Thyroid gland (tissue), 4 donors: ENCODE data around the gene SORCS2. TPM values are rescaled to one million over a fixed set of nuclear protein-coding genes. Genes with fewer than 3 reads are reported as not detected.

ENCODE experiments used
- DNase-seq, 2 donors: peaks; one replicate each; pipeline ENCODE4 v3.0.0-alpha.2; 2019
- H3K27ac ChIP-seq, 3 donors: fragments of 200-600 bp; sonication (generic); 1 replicate in 2 of 3; 2 replicates in 1 of 3; pipeline ENCODE4 v1.5.1; 2016 to 2019; ENCODE audit warnings: mild to moderate bottlenecking in 1 of 3, moderate library complexity in 1 of 3
- H3K27me3 ChIP-seq: fragments of 200-600 bp; sonication (generic); one replicate; pipeline ENCODE4 v1.5.1; 2019
- H3K36me3 ChIP-seq, 2 donors: fragments of 200-600 bp; sonication (generic); one replicate each; pipeline ENCODE4 v1.5.1; 2016 to 2019
- H3K4me1 ChIP-seq, 2 donors: fragments of 200-600 bp; sonication (generic); one replicate each; pipeline ENCODE4 v1.5.1; 2017 to 2019
- H3K4me3 ChIP-seq, 3 donors: fragments of 200-600 bp; sonication (generic); replicated peaks in 1 of 3; 1 replicate in 2 of 3; 2 replicates in 1 of 3; pipeline ENCODE4 v1.5.1; 2016; ENCODE audit warnings: mild to moderate bottlenecking in 1 of 3
- H3K9me3 ChIP-seq: fragments of 200-600 bp; sonication (generic); one replicate; pipeline ENCODE4 v1.5.1; 2017
- POLR2A ChIP-seq, 2 donors: fragments of 450-650 bp; IDR thresholded peaks; one replicate each; pipeline ENCODE4 v1.6.1; 2017; ENCODE audit warnings: antibody characterized with exemption in 2 of 2, mild to moderate bottlenecking in 2 of 2, moderate library complexity in 1 of 2
- WGBS, 2 donors: methylation state at CpG; one replicate each; pipeline ENCODE4 v1.1.5; 2017; 5-methylcytosine and 5-hydroxymethylcytosine counted together
- intact Hi-C: fragments of 100-400 bp; cut with DNase I; formaldehyde crosslinking; loops from one replicate; pipeline ENCODE4 v1.15.1; 2023
- total RNA-seq, 4 donors: library from RNA; depleted of rRNA; stranded (reverse); fragments of >200 nt; gene quantifications; one replicate each; pipeline ENCODE4 v1.2.3, GENCODE V29; 2016
- TF ChIP-seq, protein P1 (sequence below), 6 experiments: fragments of 200-600 bp in 3 of 6; fragments of 450-650 bp in 3 of 6; sonication (generic) in 3 of 6; IDR thresholded peaks; one replicate each; pipeline ENCODE4 v1.5.1; 2016 to 2019; ENCODE audit warnings: antibody characterized with exemption in 6 of 6, mild to moderate bottlenecking in 2 of 6, inconsistent platforms in 1 of 6, moderate library complexity in 1 of 6

SORCS2 gene
- total RNA-seq, 4 donors from 2014 or later, result 1.7 to 13.6 (median 3.6) TPM

DNA sequence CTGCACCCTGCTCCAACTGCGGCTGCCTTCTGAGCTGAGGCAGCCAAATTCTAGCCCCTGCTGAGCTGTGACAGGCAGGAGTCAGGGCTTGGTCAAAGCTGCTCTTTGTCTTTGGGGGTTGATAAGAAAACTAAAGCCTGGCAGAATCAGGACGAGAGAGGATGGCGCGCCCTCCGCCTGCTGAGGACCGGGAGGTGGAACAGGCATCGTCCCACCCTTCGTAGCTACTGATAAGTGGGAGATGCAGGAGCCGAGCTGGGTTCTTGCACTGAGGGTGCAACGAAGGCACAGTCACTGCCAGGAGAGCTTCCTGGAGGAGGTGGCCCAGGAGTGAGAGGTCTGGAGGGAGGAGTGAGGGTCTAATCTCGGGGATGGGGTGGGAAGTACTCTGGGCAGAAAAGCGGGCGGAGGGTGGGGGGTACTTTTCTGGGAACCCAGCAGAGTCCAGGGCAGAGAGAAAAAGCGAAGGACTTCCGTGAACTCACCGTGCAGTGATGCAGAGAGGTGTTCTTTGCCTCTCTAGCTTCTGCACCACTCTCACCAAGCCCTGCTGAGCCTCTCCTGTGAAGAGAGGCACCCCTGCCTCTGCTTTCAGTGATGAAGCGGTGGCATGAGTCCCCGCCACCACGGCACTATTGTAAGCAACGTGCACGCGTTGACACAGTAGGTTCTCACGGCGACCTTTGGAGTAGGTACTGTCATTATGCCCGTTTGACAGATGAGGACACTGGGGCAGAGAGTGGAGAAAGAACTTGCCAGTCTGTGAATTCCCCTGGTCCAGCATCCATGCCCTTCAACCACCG lies 107.8 kb downstream of the SORCS2 start:
- H3K27ac ChIP-seq, result no peak overlapping the region
- H3K36me3 ChIP-seq, result no peaks in the 10 kb centered on the region
- H3K27me3 ChIP-seq, result no peaks in the 10 kb centered on the region
- H3K4me3 ChIP-seq, result no peak overlapping the region
- WGBS, 2 donors, result 83 to 85% methylated on average over 25 to 26 of the region's 26 CpGs
- peaks cover 4 to 6% of the 10 kb centered on the region in 2 donors for H3K4me1 ChIP-seq
- TF ChIP-seq, protein P1, sequence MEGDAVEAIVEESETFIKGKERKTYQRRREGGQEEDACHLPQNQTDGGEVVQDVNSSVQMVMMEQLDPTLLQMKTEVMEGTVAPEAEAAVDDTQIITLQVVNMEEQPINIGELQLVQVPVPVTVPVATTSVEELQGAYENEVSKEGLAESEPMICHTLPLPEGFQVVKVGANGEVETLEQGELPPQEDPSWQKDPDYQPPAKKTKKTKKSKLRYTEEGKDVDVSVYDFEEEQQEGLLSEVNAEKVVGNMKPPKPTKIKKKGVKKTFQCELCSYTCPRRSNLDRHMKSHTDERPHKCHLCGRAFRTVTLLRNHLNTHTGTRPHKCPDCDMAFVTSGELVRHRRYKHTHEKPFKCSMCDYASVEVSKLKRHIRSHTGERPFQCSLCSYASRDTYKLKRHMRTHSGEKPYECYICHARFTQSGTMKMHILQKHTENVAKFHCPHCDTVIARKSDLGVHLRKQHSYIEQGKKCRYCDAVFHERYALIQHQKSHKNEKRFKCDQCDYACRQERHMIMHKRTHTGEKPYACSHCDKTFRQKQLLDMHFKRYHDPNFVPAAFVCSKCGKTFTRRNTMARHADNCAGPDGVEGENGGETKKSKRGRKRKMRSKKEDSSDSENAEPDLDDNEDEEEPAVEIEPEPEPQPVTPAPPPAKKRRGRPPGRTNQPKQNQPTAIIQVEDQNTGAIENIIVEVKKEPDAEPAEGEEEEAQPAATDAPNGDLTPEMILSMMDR (IDR thresholded peaks at IDR 0.05), result no peak
- no peak for TF ChIP-seq POLR2A (IDR thresholded peaks at IDR 0.05)
- H3K9me3 ChIP-seq, result no peaks in the 10 kb centered on the region
- DNase-seq, result no peak
- intact Hi-C loops, result loop anchor here (5.0 kb wide), 1 partner anchor 108 kb away; the partner anchor contains the start of gene SORCS2

DNA sequence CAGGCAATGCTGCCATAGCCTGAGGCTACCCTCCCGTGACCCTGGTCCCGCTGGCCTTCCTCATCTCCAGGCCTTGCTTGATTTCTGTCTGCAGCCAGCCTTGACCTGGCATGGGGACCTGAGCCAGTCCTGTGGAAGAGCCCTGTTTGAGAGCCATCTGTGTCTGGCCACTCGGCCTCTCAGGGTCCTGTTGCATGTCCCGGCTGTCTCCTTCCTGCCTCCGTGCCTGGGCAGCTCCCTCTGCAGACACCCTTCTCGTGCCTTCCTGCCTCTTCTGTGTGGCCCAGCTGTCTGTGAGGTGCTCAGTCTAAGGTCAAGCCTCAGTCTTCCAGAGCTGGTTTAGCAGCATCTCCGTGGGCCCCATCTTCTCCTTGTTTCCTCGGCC lies 108.4 kb downstream of the SORCS2 start:
- 91 to 93% methylated on average over 8 of the region's 8 CpGs for WGBS, 2 donors
- Histone ChIP-seq H3K4me3 (no peak overlapping the region), H3K36me3 (no peaks in the 10 kb centered on the region), H3K27me3 (no peaks in the 10 kb centered on the region), H3K9me3 (no peaks in the 10 kb centered on the region), H3K4me1 (peaks cover 0 to under 1% of the 10 kb centered on the region in 2 donors), H3K27ac (no peak overlapping the region)
- TF ChIP-seq POLR2A (IDR thresholded peaks at IDR 0.05), result no peak
- TF ChIP-seq, protein P1 (IDR thresholded peaks at IDR 0.05), result no peak
- DNase-seq, result no peak
- intact Hi-C loops, result no loop called here

DNA sequence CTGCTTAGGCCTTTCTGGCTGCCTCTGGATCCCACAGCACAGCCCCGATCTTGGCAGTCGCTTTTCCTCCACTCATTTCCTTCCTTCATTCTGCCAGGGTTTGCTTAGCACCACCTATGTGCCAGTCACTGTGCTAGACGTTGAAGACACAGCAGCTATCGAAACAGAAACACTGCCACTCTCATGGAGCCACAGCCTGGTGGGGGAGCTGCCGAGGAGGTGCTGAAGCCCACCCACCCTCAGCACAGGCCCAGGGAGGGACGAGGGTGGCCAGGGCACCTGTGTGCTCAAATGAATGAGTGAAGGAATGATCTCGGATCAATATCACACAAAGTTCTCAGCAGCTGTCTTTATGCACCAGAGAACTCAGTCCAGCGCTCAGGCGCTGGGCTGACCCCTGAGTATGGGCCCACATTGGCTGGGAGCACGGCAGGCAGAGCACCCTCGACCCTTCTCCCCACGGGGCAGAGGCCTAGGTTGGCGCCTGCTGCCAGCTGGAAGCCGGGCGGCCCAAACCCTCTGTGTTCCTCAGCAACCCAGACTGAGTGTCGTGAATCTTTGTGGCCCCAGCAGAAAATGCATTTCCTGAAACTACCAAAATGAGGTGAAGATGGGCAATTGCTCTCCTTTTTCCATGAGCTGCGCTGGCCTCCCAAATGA lies 108.9 kb downstream of the SORCS2 start:
- 83 to 87% methylated on average over 16 to 17 of the region's 17 CpGs for WGBS, 2 donors
- no peaks in the 10 kb centered on the region for H3K9me3 ChIP-seq

DNA sequence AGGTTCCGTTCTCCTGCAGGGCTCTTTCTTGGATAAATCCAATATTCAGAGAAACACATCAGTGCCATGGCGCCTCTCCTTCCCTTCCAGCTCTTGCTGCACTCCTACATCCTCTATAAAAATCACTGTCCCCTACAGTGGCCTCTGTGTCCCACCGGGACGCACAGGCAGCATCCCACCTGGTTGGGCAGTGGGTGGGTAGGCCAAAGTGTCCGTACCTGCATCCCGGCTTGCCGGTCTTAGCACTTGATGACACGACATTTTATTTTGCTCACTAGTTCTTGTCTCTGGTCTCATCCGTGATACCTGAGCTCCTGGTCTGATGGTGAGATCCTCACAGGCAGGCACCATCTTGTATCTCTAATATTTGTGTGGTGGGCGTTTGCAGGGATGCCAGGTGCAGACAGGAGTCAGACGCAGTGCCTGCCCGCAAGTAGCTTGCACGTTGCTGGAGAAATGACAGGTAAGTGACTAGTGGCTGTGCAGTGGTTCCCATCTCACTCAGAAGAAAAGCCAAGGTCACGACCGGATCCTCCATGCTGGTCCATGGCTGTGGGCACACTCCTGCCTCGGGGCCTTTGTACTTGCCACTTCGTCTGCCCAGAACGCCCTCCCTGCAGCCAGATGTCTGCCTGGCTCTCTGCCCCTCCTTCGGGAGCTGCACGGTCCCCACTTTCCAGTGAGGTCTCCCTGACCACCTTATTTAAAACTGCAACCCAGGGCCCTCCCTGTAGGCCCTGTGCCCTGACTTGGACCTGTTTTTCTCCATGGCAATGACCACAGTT lies 109.7 kb downstream of the SORCS2 start:
- intact Hi-C loops, result no loop called here
- TF ChIP-seq, protein P1 (IDR thresholded peaks at IDR 0.05), result no peak
- no peak for TF ChIP-seq POLR2A (IDR thresholded peaks at IDR 0.05)
- WGBS, 2 donors, result 91 to 93% methylated on average over 20 of the region's 20 CpGs
- Histone ChIP-seq H3K27me3 (no peaks in the 10 kb centered on the region), H3K9me3 (no peaks in the 10 kb centered on the region), H3K4me1 (no peaks in the 10 kb centered on the region), H3K4me3 (no peak overlapping the region), H3K27ac (no peak overlapping the region), H3K36me3 (no peaks in the 10 kb centered on the region)
- no peak for DNase-seq

More for the DNA sequence above, 108.9 kb downstream of the SORCS2 start:
- no peak overlapping the region for H3K4me3 ChIP-seq
- DNase-seq, result no peak
- H3K36me3 ChIP-seq, result no peaks in the 10 kb centered on the region
- intact Hi-C loops, result no loop called here
- no peaks in the 10 kb centered on the region for H3K4me1 ChIP-seq
- H3K27ac ChIP-seq, result no peak overlapping the region
- TF ChIP-seq POLR2A (IDR thresholded peaks at IDR 0.05), result no peak
- TF ChIP-seq, protein P1 (IDR thresholded peaks at IDR 0.05), result no peak
- H3K27me3 ChIP-seq, result no peaks in the 10 kb centered on the region
